Neutrophil (primary cell): Measurements from ENCODE around the gene GNA14.

Experiments
- H3K27ac ChIP-seq: fragments of 200-600 bp; sonication (generic); 2 replicates; pipeline ENCODE4 v1.5.1; 2016; ENCODE audit warnings: mild to moderate bottlenecking, moderate library complexity
- H3K27me3 ChIP-seq: fragments of 200-600 bp; sonication (generic); 2 replicates; pipeline ENCODE4 v1.6.0; 2016; ENCODE audit warnings: mild to moderate bottlenecking
- H3K36me3 ChIP-seq: fragments of 200-600 bp; sonication (generic); 2 replicates; pipeline ENCODE4 v1.5.1; 2017
- H3K4me1 ChIP-seq, 2 experiments: fragments of 200-600 bp in 1 of 2; sonication (generic) in 1 of 2; 1 replicate in 1 of 2; 2 replicates in 1 of 2; pipeline versions ENCODE4 v1.5.1 to v1.6.1; 2013 to 2016; ENCODE audit warnings: low read depth in 1 of 2, low read length in 1 of 2, mild to moderate bottlenecking in 1 of 2, moderate library complexity in 1 of 2; ENCODE audit not compliant: control insufficient read depth in 1 of 2, insufficient read depth in 1 of 2
- H3K4me3 ChIP-seq, 2 experiments: fragments of 200-600 bp in 1 of 2; sonication (generic) in 1 of 2; 1 replicate in 1 of 2; 2 replicates in 1 of 2; pipeline ENCODE4 v1.5.1; 2013 to 2016; ENCODE audit warnings: low read depth in 1 of 2, low read length in 1 of 2, mild to moderate bottlenecking in 1 of 2, moderate library complexity in 1 of 2
- H3K9me3 ChIP-seq: fragments of 200-600 bp; sonication (generic); 2 replicates; pipeline ENCODE4 v1.5.1; 2016
- TF ChIP-seq, protein P1 (sequence below): fragments of 200-600 bp; sonication (generic); IDR thresholded peaks from 2 replicates; pipeline ENCODE4 v1.5.1; 2016; ENCODE audit warnings: antibody characterized with exemption

Gene GNA14

DNA sequence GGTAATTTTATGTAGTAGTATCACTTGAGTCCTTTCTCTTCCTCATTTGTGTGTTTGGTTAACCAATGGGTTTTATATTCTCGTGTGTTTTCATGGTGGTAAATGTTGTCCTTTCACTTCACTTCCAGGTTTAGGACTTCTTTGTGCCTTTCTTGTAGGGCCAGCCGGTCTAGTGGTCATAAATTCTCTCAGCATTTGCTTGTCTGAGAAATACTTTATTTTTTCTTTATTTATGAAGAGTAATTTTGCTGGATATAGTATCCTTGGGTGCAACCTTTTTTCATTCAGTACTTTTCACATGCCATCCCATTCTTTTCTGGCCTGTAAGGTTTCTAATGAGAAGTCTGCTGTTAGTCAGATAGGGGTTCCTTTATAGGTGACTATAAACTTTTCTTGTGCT is 107.1 kb downstream of the GNA14 start:
- Histone ChIP-seq H3K4me1 (no peaks in the 10 kb centered on the region), H3K27ac (no peak overlapping the region), H3K27me3 (no peaks in the 10 kb centered on the region), H3K36me3 (no peaks in the 10 kb centered on the region), H3K9me3 (peaks cover 6% of the 10 kb centered on the region), H3K4me3 (no peak overlapping the region)
- TF ChIP-seq, protein P1, sequence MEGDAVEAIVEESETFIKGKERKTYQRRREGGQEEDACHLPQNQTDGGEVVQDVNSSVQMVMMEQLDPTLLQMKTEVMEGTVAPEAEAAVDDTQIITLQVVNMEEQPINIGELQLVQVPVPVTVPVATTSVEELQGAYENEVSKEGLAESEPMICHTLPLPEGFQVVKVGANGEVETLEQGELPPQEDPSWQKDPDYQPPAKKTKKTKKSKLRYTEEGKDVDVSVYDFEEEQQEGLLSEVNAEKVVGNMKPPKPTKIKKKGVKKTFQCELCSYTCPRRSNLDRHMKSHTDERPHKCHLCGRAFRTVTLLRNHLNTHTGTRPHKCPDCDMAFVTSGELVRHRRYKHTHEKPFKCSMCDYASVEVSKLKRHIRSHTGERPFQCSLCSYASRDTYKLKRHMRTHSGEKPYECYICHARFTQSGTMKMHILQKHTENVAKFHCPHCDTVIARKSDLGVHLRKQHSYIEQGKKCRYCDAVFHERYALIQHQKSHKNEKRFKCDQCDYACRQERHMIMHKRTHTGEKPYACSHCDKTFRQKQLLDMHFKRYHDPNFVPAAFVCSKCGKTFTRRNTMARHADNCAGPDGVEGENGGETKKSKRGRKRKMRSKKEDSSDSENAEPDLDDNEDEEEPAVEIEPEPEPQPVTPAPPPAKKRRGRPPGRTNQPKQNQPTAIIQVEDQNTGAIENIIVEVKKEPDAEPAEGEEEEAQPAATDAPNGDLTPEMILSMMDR = no peak

DNA sequence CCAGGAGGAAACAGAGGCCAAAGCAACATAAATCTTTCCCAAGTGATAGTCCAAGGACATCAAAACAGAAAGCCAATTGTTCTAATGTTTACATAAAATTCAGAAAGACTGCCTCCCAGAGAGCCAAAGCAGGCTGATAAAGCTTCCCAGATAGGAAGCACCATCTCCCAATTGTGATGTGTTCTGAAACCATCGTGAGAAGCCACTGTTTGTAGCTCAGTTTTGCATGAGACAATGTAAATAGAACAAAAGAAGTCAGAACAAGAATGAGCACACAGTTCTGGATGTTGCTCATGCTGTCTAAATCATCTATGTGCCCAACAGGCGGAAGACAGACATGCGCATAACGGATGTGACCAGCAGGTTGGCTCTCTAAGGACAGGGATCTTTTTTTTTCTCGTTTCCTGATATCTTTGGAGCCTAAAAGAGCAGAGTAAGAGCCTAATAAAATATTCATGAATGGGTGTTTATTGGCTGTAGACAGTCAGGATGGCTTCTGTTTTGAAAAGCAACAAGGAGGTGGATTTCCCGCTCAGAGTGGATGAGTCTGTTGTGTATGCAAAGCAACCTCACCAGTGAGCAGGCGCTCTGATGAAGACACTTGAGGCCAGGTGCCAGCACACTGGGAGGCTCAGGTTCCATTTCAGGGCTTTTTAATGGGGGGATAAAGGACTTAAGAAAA is 113.6 kb downstream of the GNA14 start:
- Histone ChIP-seq H3K36me3 (no peaks in the 10 kb centered on the region), H3K4me1 (no peaks in the 10 kb centered on the region), H3K27ac (no peak overlapping the region), H3K27me3 (no peaks in the 10 kb centered on the region), H3K9me3 (no peaks in the 10 kb centered on the region), H3K4me3 (no peak overlapping the region)
- TF ChIP-seq, protein P1 = no peak

GRCh38 chr9:77533671-77534070 is 114.5 kb downstream of the GNA14 start:
- H3K27ac ChIP-seq = no peak overlapping the region
- TF ChIP-seq, protein P1 = no peak
- H3K27me3 ChIP-seq = no peaks in the 10 kb centered on the region
- no peaks in the 10 kb centered on the region for H3K4me1 ChIP-seq
- no peak overlapping the region for H3K4me3 ChIP-seq
- H3K9me3 ChIP-seq = no peaks in the 10 kb centered on the region
- no peaks in the 10 kb centered on the region for H3K36me3 ChIP-seq

DNA sequence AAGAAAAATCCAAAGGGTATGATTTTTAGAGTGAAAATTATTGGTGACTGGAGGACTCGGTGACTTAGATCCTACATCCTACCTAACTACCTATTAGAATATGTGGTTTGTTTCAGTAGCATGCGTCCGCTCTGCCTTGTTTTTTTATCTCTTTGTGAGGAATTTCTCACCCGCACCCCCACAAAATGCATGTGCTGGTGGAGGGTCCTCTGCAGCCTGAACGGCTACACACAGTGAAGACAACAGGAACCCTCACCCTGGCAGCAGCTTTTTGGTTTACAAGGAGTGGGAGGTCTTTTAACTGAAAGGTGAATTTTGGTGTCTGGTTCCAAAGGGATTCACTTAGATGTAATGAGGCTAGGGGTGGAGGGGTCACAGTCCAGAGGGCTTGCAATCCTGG is 115.5 kb downstream of the GNA14 start:
- Histone ChIP-seq H3K4me1 (no peaks in the 10 kb centered on the region), H3K27me3 (no peaks in the 10 kb centered on the region), H3K9me3 (no peaks in the 10 kb centered on the region), H3K36me3 (no peaks in the 10 kb centered on the region), H3K27ac (no peak overlapping the region), H3K4me3 (no peak overlapping the region)
- TF ChIP-seq, protein P1 = no peak

DNA sequence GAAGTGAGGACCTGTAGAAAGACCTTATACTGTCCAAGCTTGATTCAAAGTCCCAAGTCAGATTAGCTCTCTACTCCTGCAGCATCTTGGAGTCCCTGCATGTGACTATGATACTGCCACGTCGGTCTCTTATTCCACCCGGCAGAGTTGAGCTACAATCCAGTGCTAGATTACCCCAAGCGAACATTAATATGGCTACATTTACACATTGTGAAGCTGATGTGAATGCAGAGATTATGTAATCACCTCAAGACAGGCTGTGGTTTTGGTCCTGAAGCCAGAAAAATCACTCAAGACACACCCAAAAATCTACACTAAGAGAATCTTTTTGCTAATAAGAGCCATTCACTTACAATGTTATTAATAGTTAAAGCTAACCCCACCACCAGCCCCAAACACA is 116.7 kb downstream of the GNA14 start:
- Histone ChIP-seq H3K4me3 (no peak overlapping the region), H3K27ac (no peak overlapping the region), H3K9me3 (no peaks in the 10 kb centered on the region), H3K4me1 (no peaks in the 10 kb centered on the region), H3K27me3 (no peaks in the 10 kb centered on the region), H3K36me3 (no peaks in the 10 kb centered on the region)
- TF ChIP-seq, protein P1 = no peak
